Measurements from ENCODE around the gene AMMECR1.

Gene AMMECR1

DNA sequence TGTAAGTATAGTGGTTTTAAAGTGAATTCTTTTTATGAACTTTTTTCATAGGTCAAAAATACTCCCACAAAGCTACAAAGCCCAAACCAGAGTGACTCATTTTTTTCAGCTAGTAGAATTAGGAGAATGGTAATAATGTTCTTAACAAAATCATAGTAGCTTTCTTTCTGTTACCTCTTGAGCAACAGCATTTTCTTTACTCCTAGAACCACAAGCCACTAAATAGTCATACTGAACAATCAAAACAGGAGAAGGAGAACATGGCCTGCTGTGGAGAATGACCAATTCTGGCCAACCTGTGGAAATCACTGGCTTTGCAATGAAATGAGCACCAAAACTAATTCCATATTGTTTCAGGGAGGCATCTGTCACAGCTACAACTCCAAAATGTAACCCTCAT is 112.9 kb downstream of the AMMECR1 start:
- DNase-seq: no peak

- no peak for DNase-seq
These were observed 116.1 kb downstream of the AMMECR1 start for GRCh38 chrX:110201799-110202198.

DNA sequence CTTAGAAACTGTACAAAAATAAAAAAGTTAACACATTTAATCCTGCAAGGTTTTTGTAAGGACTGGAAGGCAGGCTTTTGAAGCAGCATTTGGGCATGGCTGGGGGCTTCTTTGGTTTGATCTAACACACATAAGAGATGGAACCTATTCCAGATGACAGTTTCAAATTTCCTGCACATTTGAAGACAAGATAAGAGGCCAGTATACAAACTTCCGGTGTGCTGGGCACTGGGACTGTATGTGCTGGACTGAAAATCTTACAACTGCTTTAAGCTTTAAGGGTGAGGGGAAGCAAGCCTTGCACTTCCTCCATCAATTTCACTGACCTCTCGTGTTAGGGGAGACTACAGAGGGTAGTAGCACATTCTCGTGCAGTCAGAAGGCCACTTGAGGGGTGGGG is 122.9 kb downstream of the AMMECR1 start:
- DNase-seq: no peak

GRCh38 chrX:110192516-110192915 is 125.4 kb downstream of the AMMECR1 start:
- no peak for DNase-seq

DNA sequence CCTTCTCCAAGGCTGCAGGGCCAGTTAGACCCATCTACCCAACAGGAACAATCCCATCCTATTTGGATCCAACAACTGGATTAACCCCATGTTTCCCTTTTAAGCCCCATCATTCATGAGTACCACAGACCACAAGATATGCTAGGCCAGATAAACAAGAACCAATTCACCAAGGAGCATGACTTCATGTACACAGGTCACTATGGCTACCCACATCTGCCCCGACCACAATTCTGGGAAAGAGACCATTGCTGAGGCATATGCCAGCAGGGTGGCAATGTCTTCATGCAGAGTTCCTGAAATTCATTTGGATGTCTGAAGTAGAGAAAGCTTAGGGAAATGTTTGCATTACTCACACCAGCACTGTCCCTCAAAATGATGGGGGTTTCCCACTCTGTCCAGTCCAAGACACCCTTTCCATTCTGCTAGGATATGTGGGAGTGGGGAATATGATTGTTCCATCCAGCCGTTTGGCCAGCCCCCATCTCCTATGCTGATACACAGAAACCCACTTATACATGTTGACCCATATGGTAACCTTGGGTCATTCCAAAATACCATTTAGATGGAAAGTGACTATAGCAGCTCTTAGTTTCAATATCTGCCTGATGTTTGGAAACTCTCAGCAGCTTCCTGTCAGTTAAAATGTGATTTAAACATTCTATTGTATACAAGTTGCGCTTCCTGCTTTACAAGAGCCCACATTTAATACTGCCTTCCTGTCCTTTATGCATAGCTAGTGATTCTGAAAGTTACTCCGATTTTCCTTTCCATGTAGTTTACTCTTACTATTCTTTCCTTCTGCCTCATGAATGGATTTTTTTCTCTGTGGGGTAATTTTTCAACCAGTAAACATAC is 129.0 kb downstream of the AMMECR1 start:
- no peak for DNase-seq

DNA sequence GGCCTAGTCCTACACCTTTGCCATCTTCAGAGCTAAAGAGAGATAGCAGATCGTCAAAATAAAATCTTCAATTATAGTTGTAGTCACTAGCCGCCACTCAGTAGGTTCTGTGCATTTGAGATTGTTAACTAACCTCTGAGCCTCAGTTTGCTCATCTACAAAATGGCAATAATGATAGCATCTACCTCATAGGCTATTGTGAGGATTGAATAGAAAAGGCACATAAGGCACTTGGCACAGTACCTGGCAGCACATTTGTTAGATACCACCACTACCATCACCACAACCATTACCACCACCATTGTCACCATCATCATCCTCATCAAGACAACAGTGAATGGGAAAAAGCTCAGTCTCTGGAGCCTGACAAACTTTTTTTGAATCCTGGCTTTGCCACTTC is 134.6 kb downstream of the AMMECR1 start:
- DNase-seq: no peak

- no peak for DNase-seq
These were observed 135.0 kb downstream of the AMMECR1 start for GRCh38 chrX:110182865-110183264.

DNA sequence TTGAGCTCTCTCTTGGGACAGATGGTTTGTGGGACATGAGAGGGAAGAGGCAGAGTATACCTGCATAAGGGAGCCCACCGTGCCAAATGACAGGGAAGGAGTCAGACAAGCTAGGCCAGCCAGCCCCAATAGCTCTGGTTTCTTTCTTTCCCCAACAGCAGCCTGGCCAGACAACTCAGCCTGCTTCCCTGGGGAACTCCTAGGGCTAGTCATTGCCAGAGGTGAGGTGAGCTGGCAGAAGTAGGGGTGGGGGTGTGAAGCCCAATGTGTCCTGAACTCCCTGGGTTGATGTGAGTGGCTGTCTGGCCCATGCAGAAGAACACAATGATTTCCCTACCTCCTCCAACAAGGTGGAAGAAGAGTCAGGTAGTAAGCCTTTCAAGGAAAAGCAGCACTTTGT is 135.5 kb downstream of the AMMECR1 start:
- DNase-seq: no peak

GRCh38 chrX:110181459-110182137 is 136.3 kb downstream of the AMMECR1 start:
- no peak for DNase-seq

- no peak for DNase-seq
These were observed 137.0 kb downstream of the AMMECR1 start for GRCh38 chrX:110180928-110181310.

DNA sequence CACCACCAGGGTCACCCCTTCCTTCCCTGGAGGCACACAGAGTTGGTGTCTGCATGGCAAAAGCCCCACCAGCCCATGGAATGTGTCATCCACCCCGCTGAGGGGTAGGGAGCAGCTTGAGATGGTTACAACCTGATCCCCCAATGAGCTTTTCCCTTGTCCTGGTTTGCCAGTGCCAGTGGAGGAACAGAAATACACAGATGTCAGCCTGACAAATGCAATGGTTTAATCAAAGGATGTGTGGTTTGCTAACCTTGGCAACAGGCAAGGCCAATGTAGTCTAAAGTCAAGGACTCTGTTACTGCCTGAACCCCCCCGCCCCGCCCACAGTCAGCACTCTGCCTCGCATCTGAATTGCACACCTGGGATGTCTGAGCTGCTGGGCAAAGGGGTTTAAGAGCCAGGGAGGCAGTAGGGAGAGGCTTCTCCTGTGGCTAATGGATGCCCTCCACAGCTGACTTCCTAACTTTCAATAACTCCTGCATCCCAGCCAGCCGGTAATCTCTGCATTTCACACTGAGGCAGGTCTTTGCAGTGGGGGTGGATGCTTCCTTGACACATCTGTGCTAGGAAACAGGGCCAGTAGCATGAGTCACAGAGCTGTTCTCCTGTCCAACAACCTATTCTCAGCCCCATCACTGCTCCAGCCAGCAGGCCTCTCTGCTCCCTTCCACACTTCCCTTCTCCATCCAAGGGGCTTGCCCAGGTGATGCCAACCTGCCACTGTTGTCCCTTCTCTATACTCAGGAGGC is 137.5 kb downstream of the AMMECR1 start:
- DNase-seq: no peak

GRCh38 chrX:110178179-110178865 is 139.6 kb downstream of the AMMECR1 start:
- DNase-seq: no peak

GRCh38 chrX:110175696-110176095 is 142.2 kb downstream of the AMMECR1 start:
- no peak for DNase-seq

GRCh38 chrX:110175146-110175545 is 142.7 kb downstream of the AMMECR1 start:
- DNase-seq: no peak

- DNase-seq: no peak
These were observed 144.4 kb downstream of the AMMECR1 start for GRCh38 chrX:110173192-110174175.

GRCh38 chrX:110172215-110172614 is 145.7 kb downstream of the AMMECR1 start:
- DNase-seq: no peak

DNA sequence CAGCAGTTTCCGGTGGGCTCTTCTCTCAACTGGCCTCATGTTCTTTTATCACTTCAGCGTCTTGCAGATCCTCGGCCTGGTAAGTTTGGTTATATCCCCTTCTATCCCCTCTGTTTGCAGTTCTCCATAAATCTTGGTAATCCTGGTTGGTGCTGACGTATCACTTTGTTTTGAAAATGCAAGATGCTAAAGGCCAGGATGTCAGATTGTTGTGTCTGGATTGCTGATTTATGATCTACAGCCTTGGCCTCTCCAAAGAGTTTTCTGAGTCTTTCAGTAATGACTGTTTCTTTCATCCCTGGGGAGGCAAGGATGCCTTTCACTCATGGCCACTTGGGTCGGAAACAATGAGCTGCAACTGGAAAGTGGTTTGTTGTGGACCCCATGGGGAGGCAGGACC is 146.4 kb downstream of the AMMECR1 start:
- DNase-seq: no peak

DNA sequence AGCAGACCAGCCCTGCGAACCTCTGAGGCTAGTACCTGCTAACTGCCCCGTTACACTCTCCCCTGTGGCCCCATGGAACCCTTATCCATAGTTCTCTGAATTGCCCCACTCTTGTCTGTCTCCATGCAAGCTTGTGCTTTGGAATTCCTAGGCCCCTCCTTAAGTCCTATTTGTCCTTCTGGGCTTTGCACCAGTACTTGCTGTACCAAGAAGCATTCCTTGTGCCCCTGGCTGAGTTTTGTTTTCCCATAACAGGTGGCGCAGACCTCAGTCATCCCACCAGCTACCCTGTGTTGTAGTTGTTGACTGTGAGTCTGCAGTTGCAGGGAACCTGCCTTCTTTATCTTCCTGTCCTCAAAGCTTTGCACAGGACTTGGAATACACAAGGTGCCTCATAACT is 147.9 kb downstream of the AMMECR1 start:
- DNase-seq: no peak

DNA sequence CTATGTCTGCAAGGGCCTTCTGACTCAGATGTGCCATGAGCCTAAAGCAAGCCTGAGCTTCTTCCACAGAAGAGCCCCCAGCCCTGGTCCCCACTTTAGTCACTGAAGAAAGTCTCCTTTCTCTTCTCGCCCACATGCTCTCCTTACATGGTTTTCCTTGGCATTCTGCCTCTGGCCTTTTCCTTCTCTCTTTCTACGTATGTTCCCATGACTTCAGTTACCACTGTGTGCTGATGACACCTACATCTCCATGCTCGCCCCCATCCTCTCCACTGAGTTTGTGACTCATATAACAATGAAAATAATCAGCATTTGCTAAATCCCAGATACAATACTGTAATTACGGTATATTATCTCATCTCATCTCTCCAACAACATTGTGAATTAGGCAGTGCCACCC is 149.3 kb downstream of the AMMECR1 start:
- DNase-seq: no peak

DNA sequence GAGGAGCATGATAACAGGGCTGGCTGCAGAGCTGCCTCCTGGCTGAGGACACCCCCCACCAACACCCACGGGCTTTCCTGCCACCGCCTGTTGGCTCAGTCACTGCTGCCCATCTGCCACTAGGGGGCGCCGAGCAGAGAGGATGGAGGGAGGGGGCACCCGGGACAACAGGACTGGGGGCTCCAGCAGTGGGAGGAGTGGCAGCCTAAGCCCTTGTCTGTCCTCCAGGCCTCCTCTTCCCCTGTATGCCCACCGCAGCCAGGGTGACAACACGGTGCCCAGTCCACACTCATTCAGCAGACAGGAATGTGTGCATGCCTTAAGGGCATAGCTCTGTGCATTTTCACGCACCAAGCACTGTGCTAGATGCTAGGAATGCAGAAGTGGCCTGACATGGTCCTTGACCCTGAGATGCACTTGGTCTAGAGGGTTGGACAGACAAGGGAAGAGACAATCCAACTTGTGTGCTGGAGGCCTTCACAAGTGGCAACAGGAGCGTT is 149.9 kb downstream of the AMMECR1 start:
- DNase-seq: no peak

DNA sequence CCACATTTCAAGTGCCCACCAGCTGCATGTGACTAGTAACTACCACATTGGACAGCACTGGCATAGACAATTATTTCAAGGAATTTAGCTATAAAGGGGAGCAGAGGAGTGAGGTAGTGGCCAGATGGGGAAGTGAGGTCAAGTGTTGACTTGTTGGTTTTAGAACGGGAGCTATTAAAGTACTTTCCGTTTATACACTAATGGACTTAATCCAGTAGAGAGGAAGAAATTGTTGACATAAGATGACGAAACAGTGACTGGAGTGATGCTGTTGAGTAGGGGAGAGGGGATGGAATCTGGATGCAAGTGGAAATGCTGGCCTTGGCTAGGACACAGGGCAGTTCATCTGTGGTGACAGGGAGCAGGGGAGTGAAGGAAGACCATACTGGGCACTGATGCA is 154.4 kb downstream of the AMMECR1 start:
- DNase-seq: peak; percentile 21

GRCh38 chrX:110162867-110163266 is 155.0 kb downstream of the AMMECR1 start:
- DNase-seq: no peak
